HepG2 (cell line): ENCODE data around the gene TFEB. TPM values are rescaled to one million over a fixed set of nuclear protein-coding genes. Genes with fewer than 3 reads are reported as not detected.

Experiments used
- FOXC1 ChIP-seq: sonication (generic); formaldehyde crosslinking; IDR thresholded peaks from 2 replicates; pipeline ENCODE4 v1.8.0; 2022; ENCODE audit warnings: mild to moderate bottlenecking, missing genetic modification reagents, borderline replicate concordance
- GABPB1 ChIP-seq: IDR thresholded peaks from 2 replicates; pipeline ENCODE4 v1.6.1; 2016; ENCODE audit warnings: mild to moderate bottlenecking, missing genetic modification reagents, moderate library complexity, missing compliant biosample characterization
- KAT2B ChIP-seq: fragments of 150-350 bp; IDR thresholded peaks from 2 replicates; pipeline ENCODE4 v1.6.1; 2014; ENCODE audit warnings: low read depth, low read length, borderline replicate concordance
- MAFG ChIP-seq: sonication (generic); formaldehyde crosslinking; IDR thresholded peaks from 2 replicates; pipeline ENCODE4 v1.5.1; 2020; ENCODE audit warnings: mild to moderate bottlenecking, missing genetic modification reagents
- MBD4 ChIP-seq: IDR thresholded peaks from 2 replicates; pipeline ENCODE4 v1.6.1; 2012; ENCODE audit warnings: low read length, inconsistent platforms, borderline replicate concordance
- MLX ChIP-seq: IDR thresholded peaks from 2 replicates; pipeline ENCODE4 v1.6.1; 2016
- MTA3 ChIP-seq: sonication (generic); formaldehyde crosslinking; IDR thresholded peaks from 2 replicates; pipeline ENCODE4 v1.4.0; 2020; ENCODE audit warnings: missing genetic modification reagents
- POGZ ChIP-seq: sonication (generic); formaldehyde crosslinking; IDR thresholded peaks from 2 replicates; pipeline ENCODE4 v1.4.0; 2020; ENCODE audit warnings: mild to moderate bottlenecking, missing genetic modification reagents
- POLR2A ChIP-seq, 2 experiments: IDR thresholded peaks; 2 replicates each; pipeline ENCODE4 v1.6.1; 2011; ENCODE audit warnings: low read depth in 2 of 2, low read length in 2 of 2, mild to moderate bottlenecking in 1 of 2, moderate library complexity in 1 of 2; ENCODE audit not compliant: insufficient read depth in 1 of 2
- SNAI1 ChIP-seq: sonication (generic); formaldehyde crosslinking; IDR thresholded peaks from 2 replicates; pipeline ENCODE4 v1.5.0; 2020; ENCODE audit warnings: mild to moderate bottlenecking, missing genetic modification reagents, borderline replicate concordance
- SRSF4 ChIP-seq: fragments of 200-400 bp; formaldehyde crosslinking; IDR thresholded peaks from one replicate; pipeline ENCODE4 v1.6.1; 2018; ENCODE audit warnings: mild to moderate bottlenecking, low read depth, low read length, moderate library complexity; ENCODE audit not compliant: poor library complexity, severe bottlenecking
- UBTF ChIP-seq: sonication (generic); formaldehyde crosslinking; IDR thresholded peaks from 2 replicates; pipeline ENCODE4 v1.4.0; 2020; ENCODE audit warnings: mild to moderate bottlenecking, missing genetic modification reagents
- ZNF10 ChIP-seq: sonication (generic); formaldehyde crosslinking; IDR thresholded peaks from 2 replicates; pipeline ENCODE4 v1.4.0; 2020; ENCODE audit warnings: mild to moderate bottlenecking, low read depth, missing genetic modification reagents, borderline replicate concordance
- ZNF232 ChIP-seq: sonication (generic); formaldehyde crosslinking; IDR thresholded peaks from 2 replicates; pipeline ENCODE4 v1.4.0; 2020; ENCODE audit warnings: missing genetic modification reagents, borderline replicate concordance
- ZNF549 ChIP-seq: sonication (generic); formaldehyde crosslinking; IDR thresholded peaks from 2 replicates; pipeline ENCODE4 v1.5.0; 2020; ENCODE audit warnings: missing genetic modification reagents
- ZNF558 ChIP-seq: sonication (generic); formaldehyde crosslinking; IDR thresholded peaks from 2 replicates; pipeline ENCODE4 v1.9.0; 2022; ENCODE audit warnings: mild to moderate bottlenecking, missing genetic modification reagents, borderline replicate concordance
- polyA plus RNA-seq, 8 experiments: library from polyadenylated mRNA; depleted of rRNA in 3 of 8; stranded (reverse) in 7 of 8; unstranded in 1 of 8; fragments of >200 nt; fragmentation: Illumina TruSeq in 4 of 8; extraction: Trizol in 4 of 8; gene quantifications; 2 replicates each; pipeline versions ENCODE4 v1.2.1 to v1.2.3, GENCODE V29; 2011 to 2016; ENCODE audit warnings: low read depth in 4 of 8, missing spikeins in 1 of 8, mixed read lengths in 1 of 8; ENCODE audit not compliant: insufficient read depth in 1 of 8
- total RNA-seq, 5 experiments: library from RNA; depleted of rRNA; stranded (reverse); fragments of >200 nt; fragmentation: Illumina TruSeq; extraction: Trizol; gene quantifications; 2 replicates each; pipeline ENCODE4 v1.2.3, GENCODE V29; 2016; ENCODE audit warnings: low read depth in 1 of 5
- TF ChIP-seq, protein P1 (sequence below): conservative IDR thresholded peaks from 2 replicates; pipeline ENCODE4 v1.6.1; 2018; ENCODE audit warnings: missing genetic modification reagents
- TF ChIP-seq, protein P2 (sequence below): sonication (generic); formaldehyde crosslinking; IDR thresholded peaks from 2 replicates; pipeline ENCODE4 v1.5.1; 2020; ENCODE audit warnings: mild to moderate bottlenecking, missing genetic modification reagents, moderate library complexity
- TF ChIP-seq, protein P3 (sequence below): sonication (generic); formaldehyde crosslinking; IDR thresholded peaks from 2 replicates; pipeline ENCODE4 v1.4.0; 2020; ENCODE audit warnings: missing genetic modification reagents
- TF ChIP-seq, protein P4 (sequence below): sonication (generic); formaldehyde crosslinking; IDR thresholded peaks from 2 replicates; pipeline ENCODE4 v1.4.0; 2020; ENCODE audit warnings: low read depth, mild to moderate bottlenecking, missing genetic modification reagents
- TF ChIP-seq, protein P5 (sequence below): fragments of 450-650 bp; IDR thresholded peaks from 2 replicates; pipeline ENCODE4 v1.6.1; 2016

The TFEB gene
- total and polyA plus RNA-seq, 2 of the 13 experiments (the other 11 are each of a cell fraction or from before 2014, with no cell fraction given) = 13.3 to 18.7 TPM

DNA sequence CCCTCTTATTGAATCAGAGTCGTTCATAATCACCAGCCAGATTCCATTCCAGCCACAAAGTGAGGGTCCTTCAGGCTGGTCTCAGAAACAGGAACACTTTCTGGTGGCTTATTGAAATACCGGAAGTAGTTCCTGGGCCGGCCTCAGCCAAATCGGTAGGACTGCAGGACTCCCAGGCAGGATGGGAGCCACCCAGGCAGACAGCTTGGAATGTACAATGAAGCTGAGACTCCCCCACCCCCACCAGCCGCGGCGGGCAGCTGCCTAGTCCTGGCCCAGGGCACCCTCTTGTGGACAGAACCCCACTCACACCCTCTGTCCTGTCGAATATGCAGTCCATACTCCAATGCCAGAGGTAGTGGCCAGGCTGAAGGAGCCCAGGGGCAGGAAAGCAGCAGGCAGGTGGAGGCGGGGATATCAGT lies 53.3 kb downstream of the TFEB start (continued):
- TF ChIP-seq UBTF (CRISPR knock-in tag) (no peak), MBD4 (no peak), POLR2A (IDR thresholded peaks at IDR 0.05; ENCODE audit: insufficient read depth in 1 of 2, low read depth in 2 of 2, low read length in 2 of 2) (no peak), ZNF549 (CRISPR knock-in tag) (no peak), FOXC1 (CRISPR knock-in tag) (no peak), KAT2B (no peak), POGZ (CRISPR knock-in tag) (0 out of 2 replicates have a peak, but pooled peaks have one; percentile 20), GABPB1 (peak; percentile 51; the same call in 1 of the 2 replicates), ZNF232 (CRISPR knock-in tag) (no peak), ZNF558 (CRISPR knock-in tag) (0 out of 2 replicates have a peak, but pooled peaks have one; percentile 41), ZNF10 (no peak), MTA3 (CRISPR knock-in tag) (no peak), SRSF4 (no peak), SNAI1 (no peak), MLX (CRISPR knock-in tag) (no peak), MAFG (no peak)
- TF ChIP-seq, protein P1, sequence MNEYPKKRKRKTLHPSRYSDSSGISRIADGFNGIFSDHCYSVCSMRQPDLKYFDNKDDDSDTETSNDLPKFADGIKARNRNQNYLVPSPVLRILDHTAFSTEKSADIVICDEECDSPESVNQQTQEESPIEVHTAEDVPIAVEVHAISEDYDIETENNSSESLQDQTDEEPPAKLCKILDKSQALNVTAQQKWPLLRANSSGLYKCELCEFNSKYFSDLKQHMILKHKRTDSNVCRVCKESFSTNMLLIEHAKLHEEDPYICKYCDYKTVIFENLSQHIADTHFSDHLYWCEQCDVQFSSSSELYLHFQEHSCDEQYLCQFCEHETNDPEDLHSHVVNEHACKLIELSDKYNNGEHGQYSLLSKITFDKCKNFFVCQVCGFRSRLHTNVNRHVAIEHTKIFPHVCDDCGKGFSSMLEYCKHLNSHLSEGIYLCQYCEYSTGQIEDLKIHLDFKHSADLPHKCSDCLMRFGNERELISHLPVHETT (CRISPR knock-in tag) = no peak
- TF ChIP-seq, protein P2, sequence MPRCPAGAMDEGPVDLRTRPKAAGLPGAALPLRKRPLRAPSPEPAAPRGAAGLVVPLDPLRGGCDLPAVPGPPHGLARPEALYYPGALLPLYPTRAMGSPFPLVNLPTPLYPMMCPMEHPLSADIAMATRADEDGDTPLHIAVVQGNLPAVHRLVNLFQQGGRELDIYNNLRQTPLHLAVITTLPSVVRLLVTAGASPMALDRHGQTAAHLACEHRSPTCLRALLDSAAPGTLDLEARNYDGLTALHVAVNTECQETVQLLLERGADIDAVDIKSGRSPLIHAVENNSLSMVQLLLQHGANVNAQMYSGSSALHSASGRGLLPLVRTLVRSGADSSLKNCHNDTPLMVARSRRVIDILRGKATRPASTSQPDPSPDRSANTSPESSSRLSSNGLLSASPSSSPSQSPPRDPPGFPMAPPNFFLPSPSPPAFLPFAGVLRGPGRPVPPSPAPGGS (CRISPR knock-in tag) = no peak
- TF ChIP-seq, protein P3, sequence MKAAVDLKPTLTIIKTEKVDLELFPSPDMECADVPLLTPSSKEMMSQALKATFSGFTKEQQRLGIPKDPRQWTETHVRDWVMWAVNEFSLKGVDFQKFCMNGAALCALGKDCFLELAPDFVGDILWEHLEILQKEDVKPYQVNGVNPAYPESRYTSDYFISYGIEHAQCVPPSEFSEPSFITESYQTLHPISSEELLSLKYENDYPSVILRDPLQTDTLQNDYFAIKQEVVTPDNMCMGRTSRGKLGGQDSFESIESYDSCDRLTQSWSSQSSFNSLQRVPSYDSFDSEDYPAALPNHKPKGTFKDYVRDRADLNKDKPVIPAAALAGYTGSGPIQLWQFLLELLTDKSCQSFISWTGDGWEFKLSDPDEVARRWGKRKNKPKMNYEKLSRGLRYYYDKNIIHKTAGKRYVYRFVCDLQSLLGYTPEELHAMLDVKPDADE = no peak
- TF ChIP-seq, protein P4, sequence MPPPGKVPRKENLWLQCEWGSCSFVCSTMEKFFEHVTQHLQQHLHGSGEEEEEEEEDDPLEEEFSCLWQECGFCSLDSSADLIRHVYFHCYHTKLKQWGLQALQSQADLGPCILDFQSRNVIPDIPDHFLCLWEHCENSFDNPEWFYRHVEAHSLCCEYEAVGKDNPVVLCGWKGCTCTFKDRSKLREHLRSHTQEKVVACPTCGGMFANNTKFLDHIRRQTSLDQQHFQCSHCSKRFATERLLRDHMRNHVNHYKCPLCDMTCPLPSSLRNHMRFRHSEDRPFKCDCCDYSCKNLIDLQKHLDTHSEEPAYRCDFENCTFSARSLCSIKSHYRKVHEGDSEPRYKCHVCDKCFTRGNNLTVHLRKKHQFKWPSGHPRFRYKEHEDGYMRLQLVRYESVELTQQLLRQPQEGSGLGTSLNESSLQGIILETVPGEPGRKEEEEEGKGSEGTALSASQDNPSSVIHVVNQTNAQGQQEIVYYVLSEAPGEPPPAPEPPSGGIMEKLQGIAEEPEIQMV (CRISPR knock-in tag) = peak; percentile 63; the same call in 1 of the 2 replicates
- TF ChIP-seq, protein P5, sequence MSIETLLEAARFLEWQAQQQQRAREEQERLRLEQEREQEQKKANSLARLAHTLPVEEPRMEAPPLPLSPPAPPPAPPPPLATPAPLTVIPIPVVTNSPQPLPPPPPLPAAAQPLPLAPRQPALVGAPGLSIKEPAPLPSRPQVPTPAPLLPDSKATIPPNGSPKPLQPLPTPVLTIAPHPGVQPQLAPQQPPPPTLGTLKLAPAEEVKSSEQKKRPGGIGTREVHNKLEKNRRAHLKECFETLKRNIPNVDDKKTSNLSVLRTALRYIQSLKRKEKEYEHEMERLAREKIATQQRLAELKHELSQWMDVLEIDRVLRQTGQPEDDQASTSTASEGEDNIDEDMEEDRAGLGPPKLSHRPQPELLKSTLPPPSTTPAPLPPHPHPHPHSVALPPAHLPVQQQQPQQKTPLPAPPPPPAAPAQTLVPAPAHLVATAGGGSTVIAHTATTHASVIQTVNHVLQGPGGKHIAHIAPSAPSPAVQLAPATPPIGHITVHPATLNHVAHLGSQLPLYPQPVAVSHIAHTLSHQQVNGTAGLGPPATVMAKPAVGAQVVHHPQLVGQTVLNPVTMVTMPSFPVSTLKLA = no peak
